GM12878 (cell line): ENCODE measurements around the gene TMEM255B. TPM values are rescaled to one million over a fixed set of nuclear protein-coding genes. Genes with fewer than 3 reads are reported as not detected.

Experiments used
- ATAC-seq: fragments of 200-7000 bp; cut with Tn5 transposase; 3 replicates; pipeline ENCODE4 v1.9.1; 2020; ENCODE audit warnings: mild to moderate bottlenecking, moderate library complexity
- BruUV-seq: library from RNA; stranded (reverse); fragments of 400-500 nt; replicated peaks from 2 replicates; lab custom pipeline; 2021; lab: Mats Ljungman, UMichigan
- CTCF ChIA-PET: fragments of 300-600 bp; sonication (Branson Sonifier 250); formaldehyde crosslinking; extraction: SDS; loops from one replicate; lab custom pipeline; 2021; ENCODE audit warnings: inconsistent platforms; lab: Yijun Ruan, JAX
- POLR2A ChIA-PET: fragments of 350-600 bp; formaldehyde crosslinking; extraction: SDS; loops from one replicate; lab custom pipeline; 2021; ENCODE audit warnings: inconsistent platforms; lab: Charles Lee
- RAD21 ChIA-PET: fragments of 300-600 bp; sonication (Branson Sonifier 250); formaldehyde crosslinking; loops from one replicate; lab custom pipeline; 2023; ENCODE audit warnings: antibody characterized with exemption; ENCODE audit not compliant: unreplicated experiment; lab: Charles Lee
- SMC1A ChIA-PET: fragments of 300-600 bp; sonication (Branson Sonifier 250); formaldehyde crosslinking; loops from one replicate; lab custom pipeline; 2023; ENCODE audit not compliant: unreplicated experiment, uncharacterized antibody; lab: Charles Lee
- DNase-seq: peaks from one replicate; pipeline ENCODE4 v3.0.0-alpha.2; 2011; ENCODE audit warnings: low read depth, low spot score
- FAIRE-seq: peaks from 3 replicates; lab custom pipeline; 2011; peaks lifted over from hg19 to GRCh38; lab: Jason Lieb, UNC
- H2AFZ ChIP-seq: 2 replicates; pipeline ENCODE4 v1.6.0; 2011; ENCODE audit warnings: low read depth, low read length, control low read depth; ENCODE audit not compliant: control insufficient read depth
- H3K27ac ChIP-seq: 2 replicates; pipeline ENCODE4 v1.5.1; 2011; ENCODE audit warnings: control low read depth; ENCODE audit not compliant: control insufficient read depth, insufficient read depth
- H3K27me3 ChIP-seq, 2 experiments: replicated peaks in 1 of 2; 2 replicates each; pipeline versions ENCODE4 v1.6.0 to v1.6.1; 2011; ENCODE audit warnings: low read length in 1 of 2; ENCODE audit not compliant: control insufficient read depth in 2 of 2, insufficient read depth in 2 of 2
- H3K36me3 ChIP-seq, 2 experiments: 2 replicates each; pipeline ENCODE4 v1.5.1; 2011; ENCODE audit warnings: low read length in 1 of 2; ENCODE audit not compliant: control insufficient read depth in 2 of 2, insufficient read depth in 2 of 2
- H3K4me1 ChIP-seq: 2 replicates; pipeline ENCODE4 v1.6.1; 2011; ENCODE audit warnings: mild to moderate bottlenecking, low read length, moderate library complexity, mixed read lengths; ENCODE audit not compliant: control insufficient read depth, insufficient read depth
- H3K4me2 ChIP-seq: 2 replicates; pipeline ENCODE4 v1.6.0; 2011; ENCODE audit warnings: control low read depth; ENCODE audit not compliant: control insufficient read depth, insufficient read depth
- H3K4me3 ChIP-seq: fragments of 200-600 bp; sonication (generic); 2 replicates; pipeline ENCODE4 v1.5.1; 2016
- H3K79me2 ChIP-seq: 2 replicates; pipeline ENCODE4 v1.6.0; 2011; ENCODE audit warnings: low read length; ENCODE audit not compliant: control insufficient read depth, insufficient read depth
- H3K9ac ChIP-seq: 2 replicates; pipeline ENCODE4 v1.8.0; 2011; ENCODE audit warnings: low read length, control low read depth, mixed read lengths; ENCODE audit not compliant: control insufficient read depth, insufficient read depth
- H3K9me3 ChIP-seq: replicated peaks from 3 replicates; pipeline ENCODE4 v1.5.1; 2011; ENCODE audit warnings: mild to moderate bottlenecking, low read length; ENCODE audit not compliant: control insufficient read depth, insufficient read depth
- H4K20me1 ChIP-seq: 2 replicates; pipeline ENCODE4 v1.6.0; 2011; ENCODE audit not compliant: control insufficient read depth, insufficient read depth
- whole genome bisulfite sequencing: methylation state at CpG from one replicate; pipeline ENCODE4 v1.1.6; 2016; ENCODE audit warnings: low lambda C conversion rate; ENCODE audit not compliant: insufficient replicate concordance, insufficient coverage; ENCODE audit errors: missing lambda C conversion rate; 5-methylcytosine and 5-hydroxymethylcytosine counted together
- in situ Hi-C: fragments of 300-500 bp; cut with MboI; formaldehyde crosslinking; loops from 9 replicates; pipeline ENCODE4 v1.14.3; 2018; ENCODE audit warnings: mixed read lengths
- intact Hi-C: fragments of 100-400 bp; cut with micrococcal nuclease; formaldehyde crosslinking; loops from one replicate; pipeline ENCODE4 v1.14.2; 2022; ENCODE audit not compliant: unreplicated experiment
- polyA plus RNA-seq, 11 experiments: library from polyadenylated mRNA; depleted of rRNA in 4 of 11; unstranded in 6 of 11; stranded (reverse) in 5 of 11; fragments of >200 nt; fragmentation: Nextera tagmentation in 4 of 11; fragmentation: Illumina TruSeq in 1 of 11; extraction: Ambion mirVana in 4 of 11; extraction: Trizol in 1 of 11; gene quantifications; 1 replicate in 1 of 11; 2 replicates in 10 of 11; pipeline versions ENCODE4 v1.2.1 to v1.2.3, GENCODE V29; 2011 to 2016; ENCODE audit warnings: inconsistent platforms in 2 of 11, missing spikeins in 2 of 11, low read depth in 1 of 11
- total RNA-seq, 4 experiments: library from RNA; depleted of rRNA in 3 of 4; stranded (reverse); fragments of >200 nt in 3 of 4; fragmentation: Illumina TruSeq in 1 of 4; extraction: Trizol in 1 of 4; gene quantifications; 2 replicates each; pipeline versions ENCODE4 v1.2.1 to v1.2.3, GENCODE V29; 2013 to 2021
- TF ChIP-seq, protein P1 (sequence below): IDR thresholded peaks from 2 replicates; pipeline ENCODE4 v1.6.1; 2011; ENCODE audit warnings: borderline replicate concordance, low read depth, mild to moderate bottlenecking, moderate library complexity, low read length; ENCODE audit not compliant: insufficient read depth, poor library complexity, severe bottlenecking
- TF ChIP-seq, protein P2 (sequence below), 3 experiments: IDR thresholded peaks in 2 of 3; conservative IDR thresholded peaks in 1 of 3; 2 replicates each; pipeline ENCODE4 v1.5.1; 2011; ENCODE audit warnings: low read depth in 3 of 3, low read length in 3 of 3, mild to moderate bottlenecking in 3 of 3, control low read depth in 2 of 3, moderate library complexity in 2 of 3, inconsistent platforms in 1 of 3, mixed read lengths in 1 of 3; ENCODE audit not compliant: control insufficient read depth in 2 of 3, insufficient read depth in 1 of 3; ENCODE audit errors: extremely low read depth in 1 of 3

The TMEM255B gene
- total and polyA plus RNA-seq, 10 of the 15 experiments (the other 5 are each of a cell fraction or from before 2014, with no cell fraction given), result 0.04 to 0.62 (median 0.13) TPM; not detected in 3

DNA sequence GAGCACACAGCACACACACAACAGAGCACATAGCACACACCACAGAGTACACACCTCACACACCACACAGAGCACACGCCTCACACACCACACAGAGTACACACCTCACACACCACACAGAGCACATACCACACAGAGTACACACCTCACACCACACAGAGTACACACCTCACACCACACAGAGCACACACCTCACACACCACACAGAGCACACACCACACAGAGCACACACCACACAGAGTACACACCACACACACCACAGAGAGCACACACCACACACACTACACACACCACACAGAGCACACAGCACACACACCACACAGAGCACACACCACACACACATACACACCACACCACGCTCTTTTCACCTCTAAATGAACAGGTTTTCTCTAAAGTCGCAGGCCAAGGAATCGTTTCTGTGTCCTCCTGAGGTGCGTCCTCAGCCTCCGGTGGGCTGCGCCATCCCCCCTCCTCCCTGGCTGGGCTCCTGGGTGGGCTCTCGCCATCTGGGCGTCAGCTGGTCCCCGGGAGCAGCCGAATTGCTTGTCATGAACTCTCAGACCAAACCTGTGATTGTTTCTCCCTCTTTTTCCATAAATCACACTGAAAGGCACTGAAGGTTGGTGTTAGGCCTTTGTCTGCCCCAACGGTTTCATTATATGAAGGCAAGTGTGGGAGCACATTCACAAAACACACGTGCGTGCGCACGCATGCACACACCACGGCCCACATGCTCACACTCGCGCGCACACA lies 37.4 kb downstream of the TMEM255B start:
- RAD21 ChIA-PET, result no interaction called here
- in situ Hi-C loops (no loop called here), intact Hi-C loops (no loop called here)
- no peak for FAIRE-seq
- SMC1A ChIA-PET, result no interaction called here
- POLR2A ChIA-PET, result no interaction called here
- 54% methylated on average over 20 of the region's 20 CpGs for WGBS
- Histone ChIP-seq H3K4me3 (no peak overlapping the region), H4K20me1 (no peaks in the 10 kb centered on the region), H3K9ac (no peak overlapping the region), H3K9me3 (no peaks in the 10 kb centered on the region), H3K36me3 (no peaks in the 10 kb centered on the region), H3K79me2 (no peaks in the 10 kb centered on the region), H3K27ac (no peak overlapping the region), H3K27me3 (no peaks in the 10 kb centered on the region), H3K4me2 (no peak overlapping the region), H3K4me1 (no peaks in the 10 kb centered on the region), H2AFZ (no peak overlapping the region)
- CTCF ChIA-PET, result no interaction called here
- no peak for ATAC-seq
- TF ChIP-seq, protein P1, sequence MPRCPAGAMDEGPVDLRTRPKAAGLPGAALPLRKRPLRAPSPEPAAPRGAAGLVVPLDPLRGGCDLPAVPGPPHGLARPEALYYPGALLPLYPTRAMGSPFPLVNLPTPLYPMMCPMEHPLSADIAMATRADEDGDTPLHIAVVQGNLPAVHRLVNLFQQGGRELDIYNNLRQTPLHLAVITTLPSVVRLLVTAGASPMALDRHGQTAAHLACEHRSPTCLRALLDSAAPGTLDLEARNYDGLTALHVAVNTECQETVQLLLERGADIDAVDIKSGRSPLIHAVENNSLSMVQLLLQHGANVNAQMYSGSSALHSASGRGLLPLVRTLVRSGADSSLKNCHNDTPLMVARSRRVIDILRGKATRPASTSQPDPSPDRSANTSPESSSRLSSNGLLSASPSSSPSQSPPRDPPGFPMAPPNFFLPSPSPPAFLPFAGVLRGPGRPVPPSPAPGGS, result peak; percentile 81
- TF ChIP-seq, protein P2, sequence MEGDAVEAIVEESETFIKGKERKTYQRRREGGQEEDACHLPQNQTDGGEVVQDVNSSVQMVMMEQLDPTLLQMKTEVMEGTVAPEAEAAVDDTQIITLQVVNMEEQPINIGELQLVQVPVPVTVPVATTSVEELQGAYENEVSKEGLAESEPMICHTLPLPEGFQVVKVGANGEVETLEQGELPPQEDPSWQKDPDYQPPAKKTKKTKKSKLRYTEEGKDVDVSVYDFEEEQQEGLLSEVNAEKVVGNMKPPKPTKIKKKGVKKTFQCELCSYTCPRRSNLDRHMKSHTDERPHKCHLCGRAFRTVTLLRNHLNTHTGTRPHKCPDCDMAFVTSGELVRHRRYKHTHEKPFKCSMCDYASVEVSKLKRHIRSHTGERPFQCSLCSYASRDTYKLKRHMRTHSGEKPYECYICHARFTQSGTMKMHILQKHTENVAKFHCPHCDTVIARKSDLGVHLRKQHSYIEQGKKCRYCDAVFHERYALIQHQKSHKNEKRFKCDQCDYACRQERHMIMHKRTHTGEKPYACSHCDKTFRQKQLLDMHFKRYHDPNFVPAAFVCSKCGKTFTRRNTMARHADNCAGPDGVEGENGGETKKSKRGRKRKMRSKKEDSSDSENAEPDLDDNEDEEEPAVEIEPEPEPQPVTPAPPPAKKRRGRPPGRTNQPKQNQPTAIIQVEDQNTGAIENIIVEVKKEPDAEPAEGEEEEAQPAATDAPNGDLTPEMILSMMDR (IDR thresholded peaks at IDR 0.05 in 2 of 3, conservative IDR thresholded peaks at IDR 0.05 in 1 of 3; ENCODE audit: control insufficient read depth in 2 of 3, extremely low read depth in 1 of 3, insufficient read depth in 1 of 3, low read depth in 3 of 3, low read length in 3 of 3), result no peak
- no TSS peak for BruUV-seq
- DNase-seq, result no peak
